ENCODE data around the gene MYO3A. TPM values are rescaled to one million over a fixed set of nuclear protein-coding genes. Genes with fewer than 3 reads are reported as not detected.

MYO3A gene
- polyA plus RNA-seq, 1 donor (not counting 4 experiments of a cell fraction or from before 2014, with no cell fraction given): not detected

DNA sequence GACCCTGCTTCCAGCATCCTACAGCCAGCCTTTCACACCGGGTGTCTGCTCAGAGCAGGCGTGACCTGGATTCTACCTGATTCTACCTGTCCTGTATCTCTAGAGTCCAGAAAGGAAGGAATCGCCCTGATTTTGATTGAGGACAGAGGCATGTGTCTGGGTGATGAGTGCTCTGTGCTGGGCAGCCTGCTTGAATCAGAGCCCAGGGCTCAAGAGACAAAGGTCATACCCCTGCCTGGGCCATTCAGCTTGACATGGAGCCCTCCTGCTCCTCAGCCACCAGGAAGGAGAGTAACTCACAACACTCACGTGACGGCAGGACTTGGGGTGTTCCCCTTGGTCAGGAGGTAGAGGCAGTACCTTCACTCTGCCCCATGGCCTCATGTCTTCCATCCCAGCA is 293.8 kb downstream of the MYO3A start:
- dilution Hi-C loops (cut with MboI; ENCODE audit: extremely low pct_ligation_motif_present, low sequenced_read_pairs): no loop called here
- Histone ChIP-seq H3K27ac (ENCODE audit: control insufficient read depth, insufficient read depth, low read length) (no peak overlapping the region), H2AFZ (ENCODE audit: control insufficient read depth, low read length) (no peak overlapping the region), H3K79me2 (ENCODE audit: control insufficient read depth, insufficient read depth, low read length) (no peaks in the 10 kb centered on the region), H3K9me1 (ENCODE audit: control insufficient read depth, extremely low read depth, insufficient read depth, low read length) (no peaks in the 10 kb centered on the region), H3K36me3 (ENCODE audit: control insufficient read depth in 2 of 2, extremely low read depth in 1 of 2, insufficient read depth in 2 of 2, low read length in 2 of 2) (no peaks in the 10 kb centered on the region), H3K9me3 (ENCODE audit: control insufficient read depth, low read depth, low read length) (no peaks in the 10 kb centered on the region), H3K4me3 (ENCODE audit: control insufficient read depth in 2 of 3, extremely low read depth in 1 of 3, insufficient read depth in 2 of 3, low read depth in 1 of 3, low read length in 3 of 3) (no peak overlapping the region), H3K9ac (ENCODE audit: control insufficient read depth, extremely low read depth, insufficient read depth, low read length) (no peak overlapping the region), H3K4me2 (ENCODE audit: control insufficient read depth, extremely low read depth, insufficient read depth, low read depth, low read length) (no peak overlapping the region), H3K4me1 (ENCODE audit: control insufficient read depth, extremely low read depth, insufficient read depth, low read length) (no peaks in the 10 kb centered on the region), H3K27me3 (ENCODE audit: control insufficient read depth, extremely low read depth, insufficient read depth, low read length) (no peaks in the 10 kb centered on the region), H4K20me1 (ENCODE audit: control insufficient read depth, extremely low read depth, insufficient read depth, low read length) (no peaks in the 10 kb centered on the region)
- no peak for TF ChIP-seq CTCF (optimal IDR thresholded peaks at IDR 0.05 in 1 of 3, IDR thresholded peaks at IDR 0.05 in 1 of 3, conservative IDR thresholded peaks at IDR 0.05 in 1 of 3; ENCODE audit: extremely low read depth in 1 of 3, insufficient read depth in 2 of 3, low read length in 3 of 3)
- no peak for TF ChIP-seq EZH2 (IDR thresholded peaks at IDR 0.05; ENCODE audit: low read length)
- FAIRE-seq (no peak), DNase-seq (ENCODE audit: low read depth, low spot score) (no peak)

DNA sequence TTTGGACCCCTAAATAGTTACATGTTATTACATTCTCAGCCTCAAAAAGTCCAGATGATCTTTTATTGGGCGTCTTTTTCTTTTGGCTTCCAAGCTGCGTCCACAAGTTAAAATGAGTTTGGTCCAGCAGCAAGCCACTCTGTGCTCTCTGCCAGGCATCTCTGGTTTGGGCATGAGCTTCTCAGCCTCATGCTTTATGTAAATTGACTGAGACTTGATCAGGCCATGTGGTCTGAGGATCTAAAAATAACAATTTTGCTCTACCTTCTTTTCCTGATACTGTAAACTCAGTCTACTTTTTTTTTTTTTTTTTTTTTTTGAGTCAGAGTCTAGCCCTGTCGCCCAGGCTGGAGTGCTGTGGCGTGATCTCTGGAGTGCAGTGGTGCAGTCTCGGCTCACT is 298.1 kb downstream of the MYO3A start:
- Histone ChIP-seq H2AFZ (ENCODE audit: control insufficient read depth, low read length) (no peak overlapping the region), H3K27me3 (ENCODE audit: control insufficient read depth, extremely low read depth, insufficient read depth, low read length) (no peaks in the 10 kb centered on the region), H3K9ac (ENCODE audit: control insufficient read depth, extremely low read depth, insufficient read depth, low read length) (no peak overlapping the region), H3K4me3 (ENCODE audit: control insufficient read depth in 2 of 3, extremely low read depth in 1 of 3, insufficient read depth in 2 of 3, low read depth in 1 of 3, low read length in 3 of 3) (no peak overlapping the region), H3K27ac (ENCODE audit: control insufficient read depth, insufficient read depth, low read length) (no peak overlapping the region), H3K9me3 (ENCODE audit: control insufficient read depth, low read depth, low read length) (no peaks in the 10 kb centered on the region), H3K4me2 (ENCODE audit: control insufficient read depth, extremely low read depth, insufficient read depth, low read depth, low read length) (no peak overlapping the region), H3K9me1 (ENCODE audit: control insufficient read depth, extremely low read depth, insufficient read depth, low read length) (no peaks in the 10 kb centered on the region), H3K79me2 (ENCODE audit: control insufficient read depth, insufficient read depth, low read length) (no peaks in the 10 kb centered on the region), H3K36me3 (ENCODE audit: control insufficient read depth in 2 of 2, extremely low read depth in 1 of 2, insufficient read depth in 2 of 2, low read length in 2 of 2) (no peaks in the 10 kb centered on the region), H3K4me1 (ENCODE audit: control insufficient read depth, extremely low read depth, insufficient read depth, low read length) (no peaks in the 10 kb centered on the region), H4K20me1 (ENCODE audit: control insufficient read depth, extremely low read depth, insufficient read depth, low read length) (no peaks in the 10 kb centered on the region)
- no peak for FAIRE-seq
- dilution Hi-C loops (cut with MboI; ENCODE audit: extremely low pct_ligation_motif_present, low sequenced_read_pairs): no loop called here
- TF ChIP-seq EZH2 (IDR thresholded peaks at IDR 0.05; ENCODE audit: low read length) (no peak), CTCF (optimal IDR thresholded peaks at IDR 0.05 in 1 of 3, IDR thresholded peaks at IDR 0.05 in 1 of 3, conservative IDR thresholded peaks at IDR 0.05 in 1 of 3; ENCODE audit: extremely low read depth in 1 of 3, insufficient read depth in 2 of 3, low read length in 3 of 3) (no peak)
- no peak for DNase-seq (ENCODE audit: low read depth, low spot score)
